HCT116 (cell line): Measurements from ENCODE around the gene GDI1. TPM values are rescaled to one million over a fixed set of nuclear protein-coding genes. Genes with fewer than 3 reads are reported as not detected.
A peak's percentile ranks its signal among the peaks of the same experiment; 100 is the strongest.

Source experiments
- ATAC-seq: fragments of 200-7000 bp; cut with Tn5 transposase; 2 replicates; pipeline ENCODE4 v1.9.1; 2020; ENCODE audit warnings: mild to moderate bottlenecking, moderate library complexity
- BruUV-seq: library from RNA; stranded (reverse); fragments of 400-500 nt; replicated peaks from 2 replicates; lab custom pipeline; 2021; lab: Mats Ljungman, UMichigan
- CTCF ChIA-PET: fragments of 300-600 bp; sonication (Branson Sonifier 250); formaldehyde crosslinking; loops from one replicate; lab custom pipeline; 2021; ENCODE audit warnings: antibody characterized with exemption; lab: Charles Lee
- POLR2A ChIA-PET: fragments of 300-600, 350-600 bp; sonication (Branson Sonifier 250); formaldehyde crosslinking; loops from one replicate; lab custom pipeline; 2021; ENCODE audit warnings: antibody characterized with exemption; lab: Charles Lee
- RAD21 ChIA-PET, 2 experiments: fragments of 300-600 bp; sonication (Branson Sonifier 250); formaldehyde crosslinking; loops; one replicate each; lab custom pipeline; 2023; ENCODE audit warnings: low total read pairs in 2 of 2; ENCODE audit not compliant: uncharacterized antibody in 2 of 2, unreplicated experiment in 2 of 2, low non-redundant PET in 1 of 2; lab: Charles Lee
- DNase-seq: peaks from one replicate; pipeline ENCODE4 v3.0.0-alpha.2; 2010; ENCODE audit warnings: low read depth, low spot score
- H2AFZ ChIP-seq: fragments of 200-600 bp; shearing (Covaris generic), sonication (generic); 2 replicates; pipeline ENCODE4 v1.6.1; 2017; ENCODE audit warnings: low read depth, mixed run types, mixed read lengths, antibody characterized with exemption, low read length; ENCODE audit not compliant: poor library complexity, severe bottlenecking
- H3K27ac ChIP-seq: 2 replicates; pipeline ENCODE4 v1.5.1; 2012; ENCODE audit warnings: low read depth, low read length
- H3K27me3 ChIP-seq: fragments of 200-600 bp; sonication (generic); 2 replicates; pipeline ENCODE4 v1.6.1; 2016; ENCODE audit warnings: mixed run types, low read length, mixed read lengths; ENCODE audit not compliant: insufficient read depth
- H3K36me3 ChIP-seq, 2 experiments: fragments of 200-500 bp in 1 of 2; fragments of 200-600 bp in 1 of 2; sonication (Bioruptor generic) in 1 of 2; sonication (generic) in 1 of 2; 2 replicates each; pipeline versions ENCODE4 v1.5.1 to v1.6.1; 2014 to 2016; ENCODE audit warnings: low read length in 2 of 2, inconsistent platforms in 1 of 2, mixed read lengths in 1 of 2, mixed run types in 1 of 2; ENCODE audit not compliant: insufficient read depth in 2 of 2, control insufficient read depth in 1 of 2
- H3K4me1 ChIP-seq, 2 experiments: fragments of 200-600 bp in 1 of 2; sonication (generic) in 1 of 2; 2 replicates each; pipeline versions ENCODE4 v1.5.1 to v1.6.1; 2012 to 2017; ENCODE audit warnings: low read length in 2 of 2, inconsistent platforms in 1 of 2, mild to moderate bottlenecking in 1 of 2, mixed read lengths in 1 of 2, mixed run types in 1 of 2, moderate library complexity in 1 of 2; ENCODE audit not compliant: insufficient read depth in 2 of 2, control insufficient read depth in 1 of 2
- H3K4me2 ChIP-seq: fragments of 200-600 bp; sonication (generic); 2 replicates; pipeline ENCODE4 v1.6.1; 2017; ENCODE audit warnings: mixed run types, low read length, mixed read lengths
- H3K4me3 ChIP-seq, 2 experiments: fragments of 200-600 bp in 1 of 2; sonication (generic) in 1 of 2; replicated peaks in 1 of 2; 2 replicates each; pipeline ENCODE4 v1.5.1; 2011 to 2016; ENCODE audit warnings: low read length in 2 of 2, control low read depth in 1 of 2, low read depth in 1 of 2, mild to moderate bottlenecking in 1 of 2, mixed read lengths in 1 of 2, mixed run types in 1 of 2
- H3K79me2 ChIP-seq: fragments of 200-600 bp; sonication (generic); 2 replicates; pipeline ENCODE4 v1.6.1; 2017; ENCODE audit warnings: mild to moderate bottlenecking, mixed run types, low read length, moderate library complexity, mixed read lengths; ENCODE audit not compliant: insufficient read depth
- H3K9ac ChIP-seq: fragments of 200-600 bp; sonication (generic); 2 replicates; pipeline ENCODE4 v1.6.1; 2016; ENCODE audit warnings: low read length, mixed read lengths
- H3K9me2 ChIP-seq: fragments of 200-600 bp; sonication (generic), shearing (Covaris generic); 2 replicates; pipeline ENCODE4 v1.6.1; 2017; ENCODE audit warnings: mixed run types, mild to moderate bottlenecking, moderate library complexity; ENCODE audit not compliant: insufficient read depth
- H3K9me3 ChIP-seq, 2 experiments: fragments of 200-500 bp in 1 of 2; fragments of 200-600 bp in 1 of 2; sonication (Bioruptor generic) in 1 of 2; sonication (generic) in 1 of 2; 2 replicates each; pipeline ENCODE4 v1.6.1; 2014 to 2017; ENCODE audit warnings: low read length in 2 of 2, mixed read lengths in 2 of 2, inconsistent platforms in 1 of 2, low read depth in 1 of 2, mild to moderate bottlenecking in 1 of 2, mixed run types in 1 of 2, moderate library complexity in 1 of 2; ENCODE audit not compliant: control insufficient read depth in 1 of 2, insufficient read depth in 1 of 2
- H4K20me1 ChIP-seq: fragments of 200-600 bp; sonication (generic), shearing (Covaris generic); 2 replicates; pipeline ENCODE4 v1.6.1; 2017; ENCODE audit warnings: mixed run types, mild to moderate bottlenecking, moderate library complexity; ENCODE audit not compliant: insufficient read depth
- CBX3 ChIP-seq: IDR thresholded peaks from 2 replicates; pipeline ENCODE4 v1.6.1; 2012; ENCODE audit warnings: low read depth
- CEBPB ChIP-seq: IDR thresholded peaks from 2 replicates; pipeline ENCODE4 v1.6.1; 2012; ENCODE audit warnings: low read depth
- CTCF ChIP-seq, 3 experiments: fragments of 200-600 bp in 1 of 3; sonication (generic) in 1 of 3; IDR thresholded peaks in 2 of 3; conservative IDR thresholded peaks in 1 of 3; 2 replicates each; pipeline ENCODE4 v1.5.1; 2012 to 2017; ENCODE audit warnings: low read depth in 2 of 3, low read length in 2 of 3, antibody characterized with exemption in 1 of 3, borderline replicate concordance in 1 of 3, control low read depth in 1 of 3, mild to moderate bottlenecking in 1 of 3, mixed read lengths in 1 of 3, mixed run types in 1 of 3, moderate library complexity in 1 of 3; ENCODE audit not compliant: insufficient read depth in 1 of 3
- EGR1 ChIP-seq: IDR thresholded peaks from 2 replicates; pipeline ENCODE4 v1.6.1; 2012; ENCODE audit warnings: low read depth
- ELF1 ChIP-seq: IDR thresholded peaks from 2 replicates; pipeline ENCODE4 v1.6.1; 2012; ENCODE audit warnings: low read depth, borderline replicate concordance
- EZH2 ChIP-seq: fragments of 200-600 bp; sonication (generic); IDR thresholded peaks from 2 replicates; pipeline ENCODE4 v1.6.1; 2017; ENCODE audit warnings: antibody characterized with exemption, mixed run types
- FOSL1 ChIP-seq: IDR thresholded peaks from 2 replicates; pipeline ENCODE4 v1.6.1; 2012; ENCODE audit warnings: low read depth
- JUND ChIP-seq: IDR thresholded peaks from 2 replicates; pipeline ENCODE4 v1.6.1; 2012
- POLR2A ChIP-seq: IDR thresholded peaks from 2 replicates; pipeline ENCODE4 v1.7.0; 2011; ENCODE audit warnings: borderline replicate concordance; ENCODE audit not compliant: insufficient read depth, insufficient read length; ENCODE audit errors: extremely low read depth
- POLR2AphosphoS5 ChIP-seq: IDR thresholded peaks from 2 replicates; pipeline ENCODE4 v1.6.1; 2011; ENCODE audit warnings: mild to moderate bottlenecking, low read depth, low read length, moderate library complexity
- RAD21 ChIP-seq: IDR thresholded peaks from 2 replicates; pipeline ENCODE4 v1.6.1; 2012; ENCODE audit warnings: low read depth, mild to moderate bottlenecking
- SP1 ChIP-seq: IDR thresholded peaks from 2 replicates; pipeline ENCODE4 v1.6.1; 2012; ENCODE audit warnings: low read depth
- SRF ChIP-seq: IDR thresholded peaks from 2 replicates; pipeline ENCODE4 v1.6.1; 2012; ENCODE audit warnings: low read depth
- TCF7L2 ChIP-seq: IDR thresholded peaks from 2 replicates; pipeline ENCODE4 v1.7.0; 2011; ENCODE audit warnings: borderline replicate concordance, inconsistent platforms; ENCODE audit not compliant: insufficient read depth, insufficient read length; ENCODE audit errors: extremely low read depth
- ZBTB33 ChIP-seq: IDR thresholded peaks from 2 replicates; pipeline ENCODE4 v1.6.1; 2011; ENCODE audit warnings: mild to moderate bottlenecking, low read length, moderate library complexity; ENCODE audit not compliant: insufficient replicate concordance; ENCODE audit errors: extremely low read depth
- ZFX ChIP-seq: fragments of 450-650 bp; IDR thresholded peaks from 2 replicates; pipeline ENCODE4 v1.6.1; 2017
- intact Hi-C: fragments of 100-400 bp; cut with micrococcal nuclease; formaldehyde crosslinking; loops from 2 replicates; pipeline ENCODE4 v1.10.0; 2022
- total RNA-seq: library from RNA; stranded (reverse); gene quantifications from one replicate; pipeline ENCODE4 v1.2.1, GENCODE V29; 2021; ENCODE audit not compliant: unreplicated experiment
- TF ChIP-seq, protein P1 (sequence below): IDR thresholded peaks from 2 replicates; pipeline ENCODE4 v1.6.1; 2012

Gene GDI1
- total RNA-seq, 1 experiment from 2014 or later = 122 TPM

DNA sequence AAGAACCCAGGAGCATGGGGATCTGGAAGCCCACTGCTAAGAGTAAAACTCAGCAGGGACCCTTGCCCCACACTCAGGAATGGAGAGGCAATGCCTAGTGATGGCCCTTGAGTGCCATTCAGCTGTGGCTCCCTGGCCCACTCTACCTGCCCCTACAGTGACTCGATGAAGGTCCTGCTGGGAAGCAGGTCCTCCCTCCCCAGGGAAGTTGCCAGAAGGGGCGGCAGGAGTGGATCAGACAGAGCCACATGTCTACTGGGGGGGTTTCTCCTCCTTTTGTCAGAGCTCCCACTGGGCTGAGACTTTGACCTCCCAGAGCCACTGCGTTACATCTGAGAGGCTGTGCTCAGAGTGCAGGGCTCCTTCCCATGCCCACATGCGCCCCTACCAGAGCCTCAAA lies 52.2 kb downstream of the GDI1 start (continued):
- TF ChIP-seq TCF7L2 (no peak), POLR2AphosphoS5 (no peak), FOSL1 (no peak), SP1 (no peak), POLR2A (no peak), RAD21 (no peak), SRF (no peak), CBX3 (no peak), CTCF (IDR thresholded peaks at IDR 0.05 in 2 of 3, conservative IDR thresholded peaks at IDR 0.05 in 1 of 3; ENCODE audit: borderline replicate concordance in 1 of 3, insufficient read depth in 1 of 3, low read depth in 2 of 3, low read length in 2 of 3) (no peak), CEBPB (no peak), ZFX (no peak)
- TF ChIP-seq, protein P1, sequence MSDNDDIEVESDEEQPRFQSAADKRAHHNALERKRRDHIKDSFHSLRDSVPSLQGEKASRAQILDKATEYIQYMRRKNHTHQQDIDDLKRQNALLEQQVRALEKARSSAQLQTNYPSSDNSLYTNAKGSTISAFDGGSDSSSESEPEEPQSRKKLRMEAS = no peak

DNA sequence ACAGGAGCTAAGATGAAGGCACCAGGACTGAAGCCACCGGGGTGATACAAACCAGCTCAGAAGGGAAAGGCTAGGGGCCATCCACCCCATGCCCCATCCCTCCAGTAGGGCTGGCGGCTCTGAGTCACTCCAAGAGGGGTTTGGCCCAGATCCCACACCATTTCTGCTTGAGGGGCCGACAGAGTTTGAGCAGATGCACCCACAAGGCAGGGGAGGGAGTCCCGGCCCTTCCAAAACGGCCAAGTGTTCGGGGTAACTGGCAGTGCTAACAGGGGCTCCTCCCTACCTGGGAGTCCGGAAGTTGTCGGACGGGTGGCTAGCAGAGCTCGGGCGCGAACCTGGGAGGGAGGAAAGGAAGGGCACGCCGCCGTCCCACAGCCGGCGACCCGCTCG lies 53.1 kb downstream of the GDI1 start:
- CTCF ChIA-PET = interaction anchor here (2.4 kb wide), 1 partner anchor 117 kb away, joined by 6 read pairs; no protein-coding TSS in a partner anchor
- H3K27me3 ChIP-seq = no peaks in the 10 kb centered on the region
- no peaks in the 10 kb centered on the region for H3K9me2 ChIP-seq
- no peak overlapping the region for H2AFZ ChIP-seq
- TF ChIP-seq ELF1 (no peak), SP1 (no peak), SRF (no peak), CEBPB (no peak), ZFX (no peak), CBX3 (no peak), POLR2AphosphoS5 (no peak), JUND (no peak), EGR1 (no peak), EZH2 (no peak), ZBTB33 (no peak)
- TF ChIP-seq, protein P1 = no peak
- TF ChIP-seq, all 23 proteins: peak for 0
- Histone ChIP-seq H3K9me3 (no peaks in the 10 kb centered on the region), H3K9ac (peak overlapping the region; percentile 74), H3K4me2 (peak overlapping the region; percentile 83), H3K4me1 (peaks cover 4 to 27% of the 10 kb centered on the region in 2 experiments; a peak in 2 of 4 replicates), H4K20me1 (no peaks in the 10 kb centered on the region), H3K27ac (peak overlapping the region; percentile 68), H3K36me3 (peaks cover 0 to 4% of the 10 kb centered on the region in 2 experiments; a peak in 1 of 4 replicates), H3K4me3 (peak overlapping the region; percentile 61 to 68), H3K79me2 (peaks cover 12% of the 10 kb centered on the region)
- ATAC-seq (peak; percentile 18), DNase-seq (no peak)
- intact Hi-C loops = no loop called here
- ChIA-PET RAD21 (no interaction called here), POLR2A (interaction anchor here (0.9 to 1.8 kb wide), 7 partner anchors 9 to 119 kb away, joined by 3 to 12 read pairs (median 4); partner anchors contain the start of genes PLXNA3 and RPL10)
- TSS peak; percentile 81 for BruUV-seq
